SU-DHL-6 (cell line): ENCODE results near the gene ACAP1.

Experiments
- H2AFZ ChIP-seq: fragments of 200-600 bp; sonication (generic); 2 replicates; pipeline ENCODE4 v1.6.1; 2014; ENCODE audit warnings: low read depth, mild to moderate bottlenecking, moderate library complexity, mixed read lengths, antibody characterized with exemption, low read length; ENCODE audit not compliant: severe bottlenecking
- H3F3A ChIP-seq: fragments of 200-600 bp; shearing (Covaris generic); 2 replicates; pipeline ENCODE4 v1.6.0; 2016; ENCODE audit warnings: antibody characterized with exemption, mild to moderate bottlenecking; ENCODE audit not compliant: insufficient read depth
- H3K27ac ChIP-seq: fragments of 200-600 bp; sonication (generic); 2 replicates; pipeline ENCODE4 v1.5.1; 2016; ENCODE audit warnings: low read depth, mild to moderate bottlenecking, low read length, moderate library complexity, mixed read lengths
- H3K27me3 ChIP-seq: fragments of 200-600 bp; sonication (generic), shearing (Covaris generic); 2 replicates; pipeline ENCODE4 v1.6.0; 2014; ENCODE audit warnings: mild to moderate bottlenecking, low read length
- H3K36me3 ChIP-seq: fragments of 200-600 bp; sonication (generic); 2 replicates; pipeline ENCODE4 v1.6.1; 2014; ENCODE audit warnings: mild to moderate bottlenecking, low read length, mixed read lengths
- H3K4me2 ChIP-seq: fragments of 300-600, 200-600 bp; shearing (Covaris generic), sonication (generic); 2 replicates; pipeline ENCODE4 v1.6.0; 2014; ENCODE audit warnings: low read length, low read depth, mild to moderate bottlenecking; ENCODE audit not compliant: poor library complexity, severe bottlenecking
- H3K4me3 ChIP-seq: fragments of 200-600 bp; sonication (generic); 2 replicates; pipeline ENCODE4 v1.5.1; 2014; ENCODE audit warnings: antibody characterized with exemption, low read length, mild to moderate bottlenecking, mixed read lengths; ENCODE audit not compliant: insufficient read depth, poor library complexity, severe bottlenecking
- H3K79me2 ChIP-seq: fragments of 200-600 bp; sonication (generic); 2 replicates; pipeline ENCODE4 v1.6.1; 2014; ENCODE audit warnings: mild to moderate bottlenecking, low read length, moderate library complexity; ENCODE audit not compliant: insufficient read depth
- H3K9ac ChIP-seq: fragments of 200-600 bp; sonication (generic); 2 replicates; pipeline ENCODE4 v1.7.0; 2014; ENCODE audit warnings: mild to moderate bottlenecking, low read length
- H3K9me2 ChIP-seq: fragments of 200-600 bp; sonication (generic); replicated peaks from 2 replicates; pipeline ENCODE4 v1.6.1; 2014; ENCODE audit warnings: low read length; ENCODE audit not compliant: insufficient read depth
- H3K9me3 ChIP-seq: fragments of 200-600 bp; sonication (generic); 2 replicates; pipeline ENCODE4 v1.6.1; 2014; ENCODE audit warnings: low read length, mixed read lengths; ENCODE audit not compliant: insufficient read depth
- H4K20me1 ChIP-seq: fragments of 200-600 bp; sonication (generic); 2 replicates; pipeline ENCODE4 v1.6.1; 2014; ENCODE audit warnings: low read depth, mild to moderate bottlenecking, antibody characterized with exemption, low read length, moderate library complexity, mixed read lengths
- CTCF ChIP-seq: fragments of 200-600 bp; sonication (generic); IDR thresholded peaks from one replicate; pipeline ENCODE4 v1.5.1; 2017; ENCODE audit warnings: antibody characterized with exemption, mild to moderate bottlenecking, low read length, moderate library complexity; ENCODE audit not compliant: insufficient read depth, poor library complexity, severe bottlenecking
- EZH2phosphoT487 ChIP-seq: fragments of 200-600 bp; sonication (generic), shearing (Covaris generic); conservative IDR thresholded peaks from 2 replicates; pipeline ENCODE4 v1.6.1; 2018; ENCODE audit warnings: mild to moderate bottlenecking, antibody characterized with exemption, low read length, moderate library complexity, mixed read lengths

The ACAP1 gene

GRCh38 chr17:7374353-7374752 lies 38.0 kb downstream of the ACAP1 start:
- H3K9ac ChIP-seq, result no peak overlapping the region
- H3K27ac ChIP-seq, result no peak overlapping the region
- no peaks in the 10 kb centered on the region for H3F3A ChIP-seq
- H3K4me2 ChIP-seq, result no peak overlapping the region
- no peak for TF ChIP-seq CTCF
- TF ChIP-seq EZH2phosphoT487, result no peak
- H3K36me3 ChIP-seq, result no peaks in the 10 kb centered on the region
- H4K20me1 ChIP-seq, result no peaks in the 10 kb centered on the region
- H3K9me2 ChIP-seq, result no peaks in the 10 kb centered on the region
- H3K9me3 ChIP-seq, result 0 out of 2 replicates have a peak, but pooled peaks cover 4% of the 10 kb centered on the region
- no peak overlapping the region for H2AFZ ChIP-seq
- no peaks in the 10 kb centered on the region for H3K27me3 ChIP-seq
- H3K79me2 ChIP-seq, result no peaks in the 10 kb centered on the region
- no peak overlapping the region for H3K4me3 ChIP-seq

- no peak overlapping the region for H3K27ac ChIP-seq
- H3K9me3 ChIP-seq, result peaks cover 9% of the 10 kb centered on the region; the same call in 1 of the 2 replicates
- no peak overlapping the region for H3K9ac ChIP-seq
- no peaks in the 10 kb centered on the region for H3K79me2 ChIP-seq
- no peak for TF ChIP-seq CTCF
- no peak for TF ChIP-seq EZH2phosphoT487
- H3F3A ChIP-seq, result no peaks in the 10 kb centered on the region
- H4K20me1 ChIP-seq, result no peaks in the 10 kb centered on the region
- no peaks in the 10 kb centered on the region for H3K36me3 ChIP-seq
- no peaks in the 10 kb centered on the region for H3K9me2 ChIP-seq
- no peaks in the 10 kb centered on the region for H3K27me3 ChIP-seq
- no peak overlapping the region for H3K4me2 ChIP-seq
- H3K4me3 ChIP-seq, result no peak overlapping the region
- no peak overlapping the region for H2AFZ ChIP-seq
Observed at GRCh38 chr17:7379134-7379533, 42.8 kb downstream of the ACAP1 start.

GRCh38 chr17:7380321-7380720 lies 44.0 kb downstream of the ACAP1 start:
- H3K4me2 ChIP-seq, result no peak overlapping the region
- no peak overlapping the region for H2AFZ ChIP-seq
- no peak overlapping the region for H3K4me3 ChIP-seq
- no peak overlapping the region for H3K27ac ChIP-seq
- no peaks in the 10 kb centered on the region for H4K20me1 ChIP-seq
- H3F3A ChIP-seq, result no peaks in the 10 kb centered on the region
- peaks cover 9% of the 10 kb centered on the region; the same call in 1 of the 2 replicates for H3K9me3 ChIP-seq
- TF ChIP-seq EZH2phosphoT487, result no peak
- no peak for TF ChIP-seq CTCF
- no peaks in the 10 kb centered on the region for H3K36me3 ChIP-seq
- no peaks in the 10 kb centered on the region for H3K9me2 ChIP-seq
- H3K9ac ChIP-seq, result no peak overlapping the region
- H3K79me2 ChIP-seq, result no peaks in the 10 kb centered on the region
- H3K27me3 ChIP-seq, result no peaks in the 10 kb centered on the region
